Stimulated activated CD4-positive, alpha-beta T cell treated with anti-CD3 and anti-CD28 coated beads, Interleukin-1b, Interleukin-23, amount 100 ng/mL, for 48 hours (primary cell): Measurements from ENCODE around the gene PHF20.
"Not testable (repeated sequence)": the region's sequence is repeated elsewhere in the genome, so short reads cannot be mapped to it uniquely, and the experiment has no call there.

Experiments
- DNase-seq: peaks from one replicate; pipeline ENCODE4 v3.0.0-alpha.2; 2020

PHF20 gene

DNA sequence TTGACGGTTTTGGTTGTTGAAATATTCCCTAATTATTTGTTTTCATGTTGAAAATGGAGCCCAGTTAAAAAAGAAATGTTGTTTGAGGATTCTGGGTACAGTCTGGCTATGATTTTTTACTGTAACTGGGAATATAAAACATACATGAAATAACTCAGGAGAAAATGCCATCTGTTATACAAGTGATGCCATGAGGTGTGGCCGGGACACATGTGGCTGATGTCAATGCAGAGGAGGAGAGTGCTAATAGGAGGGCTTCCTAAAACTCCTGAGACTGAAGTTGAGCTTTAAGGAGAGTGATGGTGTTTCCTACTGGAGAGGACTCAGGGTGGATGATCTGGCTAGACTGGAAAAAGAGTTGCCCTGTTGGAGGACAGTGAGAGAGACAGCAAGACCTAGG is 169.8 kb downstream of the PHF20 start:
- DNase-seq, result no peak

GRCh38 chr20:35942243-35942642 is 170.4 kb downstream of the PHF20 start:
- DNase-seq, result no peak

DNA sequence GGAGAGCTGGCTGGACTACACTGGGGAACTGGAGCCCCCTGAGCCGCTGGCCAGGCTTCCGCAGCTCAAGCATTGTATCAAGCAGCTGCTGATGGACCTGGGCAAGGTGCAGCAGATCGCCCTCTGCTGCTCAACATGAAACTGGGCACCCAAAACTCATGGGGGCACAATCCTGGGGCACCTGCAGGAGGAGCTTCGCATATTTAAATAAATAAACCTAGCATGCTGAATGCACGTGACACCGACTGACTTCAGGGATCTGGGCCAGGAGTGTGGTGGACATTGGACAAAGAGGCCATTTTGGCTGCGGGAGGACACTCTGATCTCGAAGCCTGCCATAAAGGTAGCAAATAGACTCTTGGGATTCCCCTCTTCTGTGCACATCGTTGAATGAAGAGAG is 175.7 kb downstream of the PHF20 start:
- DNase-seq, result peak; percentile 22

DNA sequence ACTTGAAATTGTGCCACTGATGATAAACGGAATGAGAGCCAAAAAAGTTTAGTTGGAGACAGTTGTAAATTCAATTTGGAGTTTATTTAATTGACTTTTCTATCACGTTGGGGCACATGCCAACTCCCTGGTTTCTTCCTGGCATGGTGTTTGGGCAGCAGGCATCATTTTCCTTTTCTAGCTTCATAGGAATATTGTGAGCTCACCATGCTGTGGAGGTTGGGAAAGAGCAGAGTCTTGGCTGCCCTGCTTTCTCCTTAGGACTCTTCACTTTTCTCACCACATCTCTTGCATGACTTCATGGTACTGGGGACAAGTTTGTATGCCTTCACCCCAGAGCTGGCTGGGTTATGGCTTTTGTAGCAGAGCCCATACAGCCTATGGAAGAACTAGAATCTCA is 176.1 kb downstream of the PHF20 start:
- DNase-seq, result no peak

- no peak for DNase-seq
These were observed 178.3 kb downstream of the PHF20 start for GRCh38 chr20:35950093-35950492.

DNA sequence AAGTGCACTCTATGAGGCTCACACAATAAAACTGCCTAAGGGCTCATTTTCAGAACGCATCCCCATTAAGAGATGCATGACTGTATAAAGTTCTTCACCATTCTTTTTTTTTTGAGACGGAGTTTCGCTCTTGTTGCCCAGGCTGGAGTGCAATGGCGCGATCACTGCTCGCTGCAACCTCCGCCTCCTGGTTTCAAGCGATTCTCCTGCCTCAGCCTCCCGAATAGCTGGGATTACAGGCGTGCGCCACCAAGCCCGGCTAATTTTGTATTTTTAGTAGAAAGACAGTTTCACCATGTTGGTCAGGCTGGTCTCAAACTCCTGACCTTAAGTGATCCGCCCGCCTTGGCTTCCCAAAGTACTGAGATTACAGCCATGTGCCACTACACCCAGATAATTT is 180.3 kb downstream of the PHF20 start:
- not testable (repeated sequence) for DNase-seq

- DNase-seq, result no peak
These were observed 180.9 kb downstream of the PHF20 start for GRCh38 chr20:35952480-35953386.

- DNase-seq, result peak; percentile 69
These were observed 181.8 kb downstream of the PHF20 start for GRCh38 chr20:35953387-35954199.

DNA sequence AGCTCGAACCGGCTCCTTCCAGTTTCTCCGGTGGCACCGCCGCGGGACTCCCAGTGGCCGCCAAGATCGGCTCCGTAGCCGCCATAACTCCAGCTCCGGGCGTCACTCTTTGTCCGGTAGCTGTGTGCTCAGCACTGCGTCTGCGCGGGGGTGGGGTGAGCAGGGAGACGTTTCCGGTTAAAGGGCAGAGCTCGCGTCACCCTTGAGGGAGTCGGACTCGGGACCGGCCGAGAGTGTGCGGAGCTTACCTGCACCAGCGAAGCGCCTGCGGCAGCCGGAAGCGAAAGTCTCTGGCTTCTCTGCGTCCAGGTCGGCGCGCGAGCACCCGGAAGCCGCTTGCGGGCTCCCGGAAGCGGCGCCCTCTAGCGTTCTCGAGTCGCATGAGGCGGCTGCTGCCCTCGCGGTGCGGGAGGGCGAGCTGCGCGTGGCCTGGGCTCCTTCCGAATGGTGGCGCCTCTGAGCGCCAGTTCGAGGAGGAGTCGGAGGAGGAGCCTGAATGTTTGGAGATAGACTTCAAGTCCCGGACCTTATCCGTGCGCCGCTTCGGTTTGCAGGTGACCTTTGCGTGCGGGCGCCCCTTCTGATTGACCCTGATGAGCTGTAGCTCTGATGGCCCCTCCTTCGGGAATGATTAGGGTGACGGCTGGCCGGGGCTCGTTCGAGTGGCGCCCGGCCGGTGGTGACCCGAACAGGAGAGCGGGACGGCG is 182.5 kb downstream of the PHF20 start, which contains the start of gene SCAND1:
Gene SCAND1 (minus strand): TSS at position 303 of the 707 bp plus-strand sequence. CDS start 218 bp downstream, at position 85.
- DNase-seq, result peak; percentile 99

DNA sequence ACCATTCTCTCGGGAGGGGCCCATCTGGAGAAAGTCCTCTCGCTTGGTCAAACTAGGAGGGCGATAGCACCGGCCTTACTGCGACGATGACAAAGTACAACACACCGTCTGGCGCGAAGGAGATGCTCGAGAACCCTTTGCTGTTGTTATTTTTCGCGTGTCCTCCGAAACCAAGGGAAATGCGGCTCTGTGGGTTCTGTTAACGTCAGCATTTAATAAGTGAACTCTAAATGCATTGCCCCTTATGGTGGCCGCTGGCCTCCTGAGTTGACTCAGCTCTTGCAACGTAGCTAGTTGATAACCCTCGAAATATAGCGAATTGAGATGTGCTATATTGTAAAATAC is 183.1 kb downstream of the PHF20 start:
- no peak for DNase-seq

DNA sequence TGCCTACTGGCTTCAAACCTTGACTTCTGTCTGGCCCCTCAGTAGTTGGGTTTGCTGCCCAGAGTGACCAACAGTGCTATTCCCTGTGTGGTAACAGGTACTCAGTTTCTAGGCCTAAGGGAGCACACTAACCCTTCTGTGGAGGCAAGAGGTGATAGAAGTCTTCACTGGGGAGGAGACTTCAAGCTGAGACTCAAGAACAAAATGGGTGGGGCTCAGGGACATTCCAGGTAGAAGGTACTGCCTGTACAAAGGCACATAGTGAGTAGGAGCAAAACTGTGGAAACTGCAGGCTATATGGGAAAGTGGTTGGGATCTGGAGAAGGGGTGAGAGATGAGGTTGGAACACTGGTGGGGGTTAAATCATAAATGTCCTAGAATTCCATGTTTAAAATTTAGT is 184.8 kb downstream of the PHF20 start:
- DNase-seq, result no peak

DNA sequence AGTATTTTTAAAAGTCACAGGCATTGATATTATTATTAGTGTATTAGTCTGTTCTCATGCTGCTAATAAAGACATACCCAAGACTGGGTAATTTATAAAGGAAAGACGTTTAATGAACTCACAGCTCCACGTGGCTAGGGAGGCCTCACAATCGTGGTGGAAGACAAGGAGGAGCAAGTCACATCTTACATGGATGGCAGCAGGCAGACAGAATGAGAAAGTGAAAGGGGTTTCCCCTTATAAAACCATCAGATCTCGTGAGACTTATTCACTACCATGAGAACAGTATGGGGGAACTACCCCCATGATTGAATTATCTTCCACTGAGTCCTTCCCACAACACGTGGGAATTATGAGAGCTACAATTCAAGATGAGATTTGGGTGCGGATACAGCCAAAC is 187.5 kb downstream of the PHF20 start:
- not testable (repeated sequence) for DNase-seq

DNA sequence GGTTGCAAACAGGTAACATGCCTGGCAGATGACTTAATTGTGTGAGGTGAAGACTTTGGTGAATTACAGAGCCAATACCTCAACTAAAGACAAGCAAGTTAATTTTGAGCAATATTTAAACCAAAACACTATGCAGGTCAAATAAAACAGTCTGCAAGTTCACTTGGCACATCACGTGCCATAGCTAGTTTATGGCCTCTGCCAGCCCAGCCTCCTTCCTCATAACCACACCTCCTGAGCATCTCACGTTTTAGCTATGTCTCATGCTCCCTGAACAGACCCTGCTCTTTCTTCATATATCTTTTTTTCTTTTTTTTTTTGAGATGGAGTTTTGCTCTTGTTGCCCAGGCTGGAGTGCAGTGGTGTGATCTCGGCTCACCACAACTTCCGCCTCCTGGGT is 192.1 kb downstream of the PHF20 start:
- DNase-seq, result no peak

DNA sequence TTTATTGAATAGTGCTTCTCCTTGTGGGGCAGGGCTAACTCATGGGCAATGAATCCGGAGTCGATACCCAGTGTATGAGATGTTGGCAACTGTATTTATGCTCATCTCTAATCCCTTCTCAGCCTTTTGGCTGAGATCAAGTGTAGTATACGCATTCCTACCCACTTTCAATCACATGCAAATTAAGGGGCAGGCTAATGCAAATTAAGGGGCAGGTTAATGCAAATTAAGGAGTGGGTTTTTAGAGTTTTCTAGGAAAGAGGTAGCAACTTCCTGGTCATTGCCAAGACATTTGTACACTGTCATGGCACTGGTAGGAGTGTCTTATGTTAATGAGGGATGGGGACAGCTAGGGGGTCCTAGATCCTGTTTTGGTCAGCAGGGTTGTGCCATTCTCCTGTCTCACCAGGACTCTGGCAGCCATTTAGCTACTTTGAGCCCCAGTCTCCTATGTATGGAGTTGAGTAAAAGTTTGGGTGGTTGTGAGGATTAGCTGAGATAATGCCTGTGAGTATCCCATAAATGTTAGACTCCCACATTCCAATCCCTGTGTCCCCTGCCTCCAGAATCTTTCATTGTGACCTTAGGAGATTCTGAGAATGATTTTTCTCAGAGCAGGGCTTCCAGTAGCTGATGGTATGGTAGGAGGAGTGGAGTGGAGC is 196.3 kb downstream of the PHF20 start, which contains the start of gene CNBD2:
Gene CNBD2 (plus strand): TSS at position 612 of the 662 bp plus-strand sequence. CDS start 173 bp downstream, outside the sequence.
- no peak for DNase-seq

GRCh38 chr20:35968930-35969329 is 197.1 kb downstream of the PHF20 start:
- DNase-seq, result no peak

GRCh38 chr20:35971981-35972380 is 200.2 kb downstream of the PHF20 start:
- no peak for DNase-seq

DNA sequence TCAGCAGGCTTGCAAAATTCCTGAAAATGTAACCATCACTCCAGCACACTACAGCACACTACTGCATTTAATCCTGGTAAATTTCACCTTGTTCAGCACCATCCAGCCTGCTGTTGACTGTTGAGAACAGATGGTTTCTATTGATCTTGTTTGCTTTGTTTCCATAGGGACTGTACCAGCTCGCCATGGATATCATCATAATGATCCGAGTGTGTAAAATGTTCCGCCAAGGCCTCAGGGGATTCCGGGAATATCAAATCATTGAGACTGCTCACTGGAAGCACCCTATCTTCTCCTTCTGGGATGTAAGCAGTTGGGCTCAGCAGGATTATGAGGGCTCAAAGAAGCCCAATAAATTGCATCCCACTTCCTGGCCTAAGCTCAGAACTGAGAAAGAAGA is 200.6 kb downstream of the PHF20 start:
- DNase-seq, result no peak

DNA sequence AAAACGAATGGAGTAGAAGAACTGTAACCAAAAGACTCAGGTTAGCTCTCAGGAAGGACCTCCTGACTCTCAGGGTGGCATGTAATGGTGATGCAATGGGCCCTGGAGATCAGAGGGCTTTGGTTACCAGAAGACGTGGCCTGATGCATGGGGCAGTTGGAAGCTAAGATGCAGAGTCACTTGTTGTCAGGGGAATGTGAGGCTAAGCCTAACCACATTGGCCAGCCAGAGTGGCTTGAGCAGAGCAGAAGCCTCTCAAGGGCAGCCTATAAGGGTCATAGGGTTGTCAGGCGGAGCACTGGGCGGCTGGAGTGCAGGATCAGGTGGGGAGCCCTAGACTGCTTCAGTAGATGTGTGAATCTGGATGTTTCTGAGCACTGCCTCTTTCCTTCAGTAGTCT is 202.4 kb downstream of the PHF20 start:
- no peak for DNase-seq

GRCh38 chr20:35975576-35976373 is 204.0 kb downstream of the PHF20 start:
- no peak for DNase-seq

DNA sequence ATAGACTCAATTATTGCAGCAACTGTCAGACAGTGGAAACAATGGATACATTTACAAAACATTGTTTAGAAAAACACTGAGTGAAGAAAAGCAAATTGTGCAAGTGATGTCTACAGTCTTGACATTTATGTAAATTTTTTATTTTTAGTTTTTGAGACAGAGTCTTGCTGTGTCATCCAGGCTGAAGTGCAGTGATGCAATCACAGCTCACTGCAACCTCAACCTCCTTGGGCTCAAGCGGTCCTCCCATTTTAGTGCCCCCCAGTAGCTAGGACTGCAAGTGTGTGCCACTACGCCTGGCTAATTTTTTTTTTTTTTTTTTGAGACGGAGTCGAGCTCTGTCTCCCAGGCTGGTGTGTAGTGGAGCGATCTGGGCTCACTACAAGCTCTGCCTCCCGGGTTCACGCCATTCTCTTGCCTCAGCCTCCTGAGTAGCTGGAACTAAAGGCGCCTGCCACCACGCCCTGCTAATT is 206.3 kb downstream of the PHF20 start:
- no peak for DNase-seq

GRCh38 chr20:35979544-35979943 is 207.7 kb downstream of the PHF20 start:
- DNase-seq, result no peak

DNA sequence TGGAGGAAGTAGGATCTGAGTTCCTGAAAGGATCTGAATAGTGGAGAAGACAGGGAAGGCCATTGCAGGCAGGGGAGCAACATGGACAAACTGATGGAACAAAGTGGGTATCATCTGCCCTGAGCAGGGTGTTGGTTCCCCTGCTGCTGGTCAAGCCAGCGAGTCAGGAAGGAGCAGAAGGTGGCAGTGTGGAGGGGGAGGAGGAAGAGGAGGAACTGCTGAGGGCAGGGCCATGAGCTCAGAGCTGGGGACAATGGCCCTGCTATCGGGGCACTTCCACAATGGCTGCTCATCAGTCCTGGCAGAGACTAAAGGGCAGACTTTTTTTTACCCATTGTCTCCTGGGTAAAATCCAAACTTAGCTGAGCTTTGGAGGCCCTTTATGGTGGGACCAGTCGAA is 210.2 kb downstream of the PHF20 start:
- no peak for DNase-seq
